Ectodermal cell (in vitro differentiated cells): ENCODE data around the gene TUT1.

Source experiments
- H3K27ac ChIP-seq: 2 replicates; pipeline ENCODE4 v1.7.0; 2013; ENCODE audit warnings: mild to moderate bottlenecking, low read depth, low read length; ENCODE audit not compliant: insufficient read depth, poor library complexity, severe bottlenecking
- H3K27me3 ChIP-seq: 2 replicates; pipeline ENCODE4 v1.7.0; 2013; ENCODE audit warnings: mild to moderate bottlenecking, low read length; ENCODE audit not compliant: insufficient read depth, control insufficient read depth, poor library complexity, severe bottlenecking
- H3K36me3 ChIP-seq: one replicate; pipeline ENCODE4 v1.7.0; 2013; ENCODE audit warnings: low read length; ENCODE audit not compliant: control insufficient read depth, insufficient read depth
- H3K4me1 ChIP-seq: one replicate; pipeline ENCODE4 v1.7.0; 2013; ENCODE audit warnings: low read length; ENCODE audit not compliant: control insufficient read depth, insufficient read depth
- H3K4me3 ChIP-seq: 2 replicates; pipeline ENCODE4 v1.7.0; 2013; ENCODE audit warnings: low read depth, low read length, control low read depth; ENCODE audit not compliant: insufficient read depth
- H3K9me3 ChIP-seq: 2 replicates; pipeline ENCODE4 v1.7.0; 2013; ENCODE audit warnings: mild to moderate bottlenecking, low read length, moderate library complexity; ENCODE audit not compliant: control insufficient read depth
- WGBS, 2 experiments: methylation state at CpG; one replicate each; pipeline ENCODE4 v1.1.7; 2013; ENCODE audit warnings: missing lambda C conversion rate in 2 of 2; 5-methylcytosine and 5-hydroxymethylcytosine counted together

The TUT1 gene

DNA sequence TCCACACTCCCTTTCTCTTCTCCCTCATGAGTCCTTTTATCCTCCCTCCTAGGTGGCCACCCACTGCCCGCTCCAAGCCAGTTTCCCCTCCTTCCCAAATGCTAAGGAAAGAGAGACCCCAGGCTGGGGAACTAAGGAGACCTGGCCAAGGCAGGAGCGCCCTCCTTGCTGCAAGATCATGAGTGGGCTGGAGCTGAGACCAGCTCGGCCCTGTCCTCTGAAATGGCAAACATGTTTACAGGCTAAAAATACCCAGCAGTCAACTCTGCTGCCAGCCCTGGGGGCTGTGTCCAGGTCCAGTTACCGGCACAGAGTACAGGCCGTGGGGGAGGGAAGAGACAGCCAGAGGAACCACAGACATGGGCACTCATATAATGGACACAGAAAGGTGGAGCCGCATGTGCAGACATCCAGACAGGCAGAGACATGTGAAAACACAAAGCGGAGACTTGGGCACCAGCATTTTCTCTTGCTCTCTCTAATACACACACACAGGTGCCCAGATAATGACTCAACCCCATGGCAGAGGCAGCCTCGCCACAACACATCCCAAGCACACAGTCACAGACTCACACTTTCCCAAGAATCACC, 43.5 kb downstream of the TUT1 start:
- 60 to 65% methylated on average over 8 of the region's 8 CpGs for WGBS, 2 experiments
- peaks cover 59% of the 10 kb centered on the region for H3K27me3 ChIP-seq

DNA sequence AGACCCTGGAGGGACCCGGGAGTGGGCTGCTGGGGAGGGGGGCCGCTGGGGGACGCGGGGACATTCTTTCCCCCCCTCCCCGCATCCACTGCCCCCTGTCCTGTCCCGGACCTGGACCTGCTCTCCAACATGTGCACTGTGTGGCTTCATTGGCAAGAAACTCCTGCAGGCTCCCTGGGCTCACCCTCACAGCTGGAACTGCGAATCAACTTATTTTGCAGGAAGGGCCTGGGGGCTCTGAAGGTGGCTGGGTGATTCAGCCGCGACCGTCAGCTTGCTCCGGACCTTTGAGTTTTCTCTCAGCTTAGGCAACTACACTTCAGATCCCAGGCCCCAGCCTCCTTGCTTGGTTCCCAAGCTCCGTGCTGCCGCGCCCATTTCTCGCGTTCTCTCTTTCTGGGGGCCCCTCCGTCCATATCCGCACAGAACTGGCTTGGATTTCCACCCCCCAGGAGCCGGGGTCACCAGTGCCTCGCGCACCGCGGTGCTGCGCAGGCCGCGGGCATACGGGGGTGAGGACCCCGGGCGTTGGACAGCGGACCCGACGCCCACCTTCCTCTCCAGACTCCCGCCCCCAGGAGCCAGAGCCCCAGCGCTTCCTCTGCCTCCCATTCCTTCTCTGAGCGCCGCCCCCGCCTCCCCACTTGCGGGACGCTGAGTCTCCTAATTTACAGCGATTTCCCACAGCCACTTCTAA, 44.2 kb downstream of the TUT1 start:
- H3K36me3 ChIP-seq: no peaks in the 10 kb centered on the region
- peak overlapping the region; percentile 26 for H3K27ac ChIP-seq

More for the DNA sequence above, 43.5 kb downstream of the TUT1 start:
- Histone ChIP-seq H3K36me3 (no peaks in the 10 kb centered on the region), H3K4me3 (peak overlapping the region; percentile 83), H3K4me1 (peaks cover 37% of the 10 kb centered on the region), H3K27ac (peak overlapping the region; percentile 12), H3K9me3 (no peaks in the 10 kb centered on the region)

DNA sequence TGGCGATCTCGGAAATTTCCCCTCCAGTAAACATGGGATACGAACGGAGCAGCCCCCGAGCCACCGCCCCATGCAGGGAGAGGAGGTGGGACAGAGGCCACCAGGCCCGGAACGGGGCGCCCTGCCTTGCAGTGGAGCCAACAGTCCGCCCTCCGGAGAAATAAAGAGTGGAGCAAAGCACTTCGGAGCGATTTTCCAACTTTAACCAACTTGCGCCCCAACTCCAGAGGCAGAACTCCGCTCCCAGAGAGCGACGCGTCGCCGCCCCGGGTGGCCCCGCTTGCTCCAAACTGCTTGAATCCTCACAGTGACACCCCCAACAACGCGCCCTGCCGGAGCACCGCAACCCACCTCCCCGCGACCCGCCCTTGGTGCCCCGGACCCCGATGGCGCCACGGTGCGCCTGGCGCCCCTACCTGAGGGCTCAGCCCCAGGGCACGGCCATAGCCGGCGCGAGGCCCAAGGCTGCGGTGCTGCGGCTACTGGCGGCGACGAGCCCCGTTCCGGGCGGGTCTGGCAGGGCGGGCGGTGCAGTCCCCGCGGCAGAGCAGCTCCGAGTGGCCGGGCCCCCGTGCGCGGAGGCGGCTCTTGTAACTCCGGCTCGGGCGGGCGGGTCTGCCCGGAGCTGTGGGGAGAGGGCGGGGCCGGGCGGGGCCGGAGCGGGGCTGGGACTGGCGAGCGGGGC, 44.9 kb downstream of the TUT1 start, which contains the start of gene AHNAK:
TSS of gene AHNAK (minus strand) at position 563 of the 685 bp plus-strand sequence. CDS start 10,708 bp downstream, outside the sequence.
- H3K9me3 ChIP-seq: no peaks in the 10 kb centered on the region
- peak within 1 kb of the TSS; percentile 26 for H3K27ac ChIP-seq
- 0% methylated on average over 69 of the region's 69 CpGs for whole genome bisulfite sequencing, 2 experiments
- peaks cover 59% of the 10 kb centered on the region for H3K27me3 ChIP-seq
- H3K4me3 ChIP-seq: peak within 1 kb of the TSS; percentile 83
- no peaks in the 10 kb centered on the region for H3K36me3 ChIP-seq
- peaks cover 44% of the 10 kb centered on the region for H3K4me1 ChIP-seq

More for the DNA sequence above, 44.2 kb downstream of the TUT1 start:
- 1 to 2% methylated on average over 40 of the region's 40 CpGs for WGBS, 2 experiments
- H3K4me3 ChIP-seq: peak overlapping the region; percentile 83
- no peaks in the 10 kb centered on the region for H3K9me3 ChIP-seq
- H3K4me1 ChIP-seq: peaks cover 40% of the 10 kb centered on the region
- H3K27me3 ChIP-seq: peaks cover 59% of the 10 kb centered on the region

DNA sequence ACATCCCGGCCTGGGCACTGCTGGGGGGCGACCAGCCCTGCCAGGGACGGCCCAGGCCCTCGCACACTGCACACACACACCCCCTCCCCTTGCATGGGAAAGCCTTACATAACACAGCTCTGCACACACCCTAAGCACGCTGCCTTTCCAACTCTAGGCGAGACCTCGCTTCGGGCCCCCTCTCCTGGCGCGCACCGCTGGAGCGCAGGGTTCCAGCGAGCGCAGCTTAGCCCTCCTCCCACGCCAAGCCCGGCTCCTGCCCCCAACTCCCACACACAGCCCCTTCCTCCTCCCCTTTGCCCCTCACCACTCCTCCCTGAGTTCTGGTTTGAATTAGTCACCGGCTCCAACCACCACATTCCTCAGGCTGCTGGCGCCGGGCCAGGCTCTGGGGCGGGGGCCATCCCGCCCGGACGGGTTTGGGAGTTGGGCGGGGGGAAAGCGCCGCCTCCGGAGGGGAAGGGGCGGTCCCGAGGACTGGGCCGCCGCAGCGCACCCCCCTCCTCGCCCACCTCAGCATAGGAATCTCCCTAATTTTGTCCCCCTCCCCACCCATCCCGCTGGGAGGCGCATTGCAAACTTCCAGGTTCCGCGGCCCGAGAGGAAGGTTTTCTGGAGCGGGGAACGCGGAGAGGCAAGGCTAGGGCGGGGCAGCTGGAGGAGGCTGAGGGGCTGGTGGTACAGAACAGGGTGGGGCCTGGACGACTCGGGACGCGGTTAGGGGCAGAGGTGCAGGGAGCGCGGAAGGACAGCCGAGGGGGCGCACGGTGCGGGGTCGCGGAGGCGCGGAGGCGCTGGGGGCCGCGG, 45.7 kb downstream of the TUT1 start:
- H3K4me3 ChIP-seq: peak overlapping the region; percentile 83
- no peaks in the 10 kb centered on the region for H3K36me3 ChIP-seq
- peak overlapping the region; percentile 16 for H3K27ac ChIP-seq
- H3K27me3 ChIP-seq: peaks cover 59% of the 10 kb centered on the region
- WGBS, 2 experiments: 0% methylated on average over 58 to 59 of the region's 59 CpGs
- peaks cover 51% of the 10 kb centered on the region for H3K4me1 ChIP-seq
- no peaks in the 10 kb centered on the region for H3K9me3 ChIP-seq

DNA sequence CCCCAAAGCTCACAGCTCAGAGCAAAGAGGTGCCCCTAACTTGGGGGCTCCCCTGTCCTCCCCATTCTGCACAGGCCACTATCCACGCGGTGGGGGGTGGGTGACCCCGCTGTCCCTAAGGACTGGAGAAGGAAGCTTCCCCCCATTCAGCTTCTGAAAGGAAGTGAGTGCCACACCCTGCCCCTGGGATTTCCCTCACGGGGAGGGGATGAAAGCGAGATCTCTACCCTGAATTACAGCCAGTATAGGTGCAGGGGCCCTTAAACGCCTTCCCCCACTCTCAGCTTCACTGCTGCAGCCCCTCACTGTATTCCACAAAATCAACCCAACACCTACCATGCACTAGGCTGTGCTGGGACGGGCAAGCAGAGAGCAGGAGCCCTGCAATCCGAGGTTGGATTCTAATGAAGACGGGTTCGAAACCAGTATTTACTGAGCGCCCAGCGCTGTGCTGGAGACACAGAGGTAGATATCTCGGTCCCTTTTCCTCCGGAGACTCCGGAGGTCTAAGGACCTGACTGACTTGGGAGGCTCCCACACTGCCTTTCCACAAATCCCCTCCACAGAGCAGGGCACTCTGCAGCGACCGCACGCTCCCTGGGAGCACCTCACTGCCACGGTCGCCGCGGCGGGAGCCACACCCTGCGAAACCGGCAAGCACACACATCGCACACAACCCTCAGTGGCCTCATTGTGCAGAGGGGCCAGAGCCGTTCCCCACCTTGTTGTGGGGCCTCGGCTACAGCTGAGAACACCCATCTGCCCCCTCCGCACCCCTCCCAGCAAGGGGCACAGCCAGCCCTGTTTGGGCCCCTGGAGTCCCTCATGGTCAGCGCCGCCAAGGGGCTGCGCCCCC, 46.5 kb downstream of the TUT1 start:
- H3K4me1 ChIP-seq: peaks cover 53% of the 10 kb centered on the region
- WGBS, 2 experiments: 5 to 6% methylated on average over 32 of the region's 32 CpGs
- H3K27me3 ChIP-seq: peaks cover 59% of the 10 kb centered on the region

DNA sequence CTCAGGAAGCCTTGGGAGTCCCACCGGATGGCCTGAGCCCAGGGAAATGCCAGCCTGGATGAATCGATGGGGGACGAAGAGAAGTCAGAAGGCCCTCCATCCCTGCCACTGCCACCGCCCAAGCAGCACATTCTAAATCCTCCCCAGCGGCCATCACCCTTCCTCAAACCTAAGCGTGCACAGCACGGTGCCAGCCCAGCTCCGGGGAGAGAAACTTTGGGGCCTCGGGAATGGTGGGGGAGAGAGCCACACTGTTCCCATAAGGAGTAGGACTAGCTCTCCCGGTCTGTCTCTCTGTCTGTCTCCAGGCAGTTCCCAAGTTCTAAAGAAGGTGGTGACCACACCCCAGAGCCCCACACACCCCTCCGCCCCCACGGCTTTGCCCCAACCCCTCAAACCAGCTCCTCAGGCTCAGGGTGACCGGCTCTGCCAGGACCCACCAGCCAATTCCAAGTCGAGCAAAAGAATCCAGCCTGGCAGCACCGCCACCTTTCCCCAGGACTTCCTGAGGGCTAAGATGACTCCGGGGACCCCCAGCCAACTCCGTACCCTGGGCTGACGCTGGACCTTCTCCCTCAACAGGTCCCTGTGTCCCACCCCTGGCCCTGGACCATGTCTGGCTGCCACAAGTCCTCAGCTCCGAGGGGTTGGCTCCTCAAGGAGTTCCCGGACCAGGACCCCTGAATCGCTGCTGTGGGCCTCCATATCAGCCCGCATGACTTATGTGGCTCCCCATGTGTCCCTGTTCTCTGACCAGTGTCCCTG, 47.5 kb downstream of the TUT1 start:
- Histone ChIP-seq H3K4me3 (peak overlapping the region; percentile 83), H3K27ac (no peak overlapping the region), H3K27me3 (peaks cover 58% of the 10 kb centered on the region), H3K4me1 (peaks cover 52% of the 10 kb centered on the region), H3K9me3 (no peaks in the 10 kb centered on the region), H3K36me3 (no peaks in the 10 kb centered on the region)
- 60 to 62% methylated on average over 22 of the region's 22 CpGs for WGBS, 2 experiments

More for the DNA sequence above, 46.5 kb downstream of the TUT1 start:
- H3K4me3 ChIP-seq: peak overlapping the region; percentile 83
- no peak overlapping the region for H3K27ac ChIP-seq
- H3K36me3 ChIP-seq: no peaks in the 10 kb centered on the region
- H3K9me3 ChIP-seq: no peaks in the 10 kb centered on the region

DNA sequence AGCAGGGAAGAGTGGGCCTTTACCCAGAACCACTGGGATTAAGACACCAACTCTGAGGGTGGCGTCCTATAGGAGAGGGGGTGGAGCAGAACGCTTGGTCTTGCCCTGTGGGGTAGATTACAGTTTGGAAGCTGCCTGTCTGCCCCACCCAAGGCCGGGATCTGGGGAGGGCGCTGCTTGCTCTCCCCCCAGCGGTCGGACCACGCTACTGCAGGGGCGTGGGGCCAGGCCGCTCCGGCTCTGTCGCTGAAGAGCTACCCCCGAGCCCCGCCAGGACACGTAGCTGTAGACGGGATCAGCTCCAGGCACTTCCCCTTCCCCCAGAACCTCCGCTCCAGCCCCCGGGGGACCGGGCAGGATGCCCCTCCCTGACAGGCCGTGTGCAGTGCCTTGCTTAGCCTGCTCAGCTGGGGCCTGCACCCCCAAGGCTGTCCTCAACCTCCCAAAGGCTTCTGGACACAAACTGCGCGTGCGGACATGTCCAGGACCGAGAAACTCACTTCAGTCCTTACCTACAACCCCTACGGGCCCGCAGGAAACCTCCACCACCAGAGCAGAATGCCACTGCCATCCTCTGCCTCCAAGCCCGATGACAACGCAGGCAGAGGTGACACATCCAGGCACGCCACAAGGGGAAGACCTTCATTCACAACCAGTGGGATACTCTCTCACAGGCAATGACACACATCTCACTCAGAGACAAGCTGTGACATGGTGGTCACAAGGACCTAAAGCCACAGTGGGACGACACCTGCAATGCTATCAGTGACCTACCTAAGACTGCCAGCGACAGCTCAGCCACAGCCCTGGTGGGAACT, 48.4 kb downstream of the TUT1 start:
- Histone ChIP-seq H3K27me3 (peaks cover 49% of the 10 kb centered on the region), H3K4me3 (peak overlapping the region; percentile 19), H3K9me3 (no peaks in the 10 kb centered on the region), H3K27ac (no peak overlapping the region), H3K4me1 (peaks cover 45% of the 10 kb centered on the region), H3K36me3 (no peaks in the 10 kb centered on the region)
- 17 to 19% methylated on average over 30 of the region's 30 CpGs for WGBS, 2 experiments

DNA sequence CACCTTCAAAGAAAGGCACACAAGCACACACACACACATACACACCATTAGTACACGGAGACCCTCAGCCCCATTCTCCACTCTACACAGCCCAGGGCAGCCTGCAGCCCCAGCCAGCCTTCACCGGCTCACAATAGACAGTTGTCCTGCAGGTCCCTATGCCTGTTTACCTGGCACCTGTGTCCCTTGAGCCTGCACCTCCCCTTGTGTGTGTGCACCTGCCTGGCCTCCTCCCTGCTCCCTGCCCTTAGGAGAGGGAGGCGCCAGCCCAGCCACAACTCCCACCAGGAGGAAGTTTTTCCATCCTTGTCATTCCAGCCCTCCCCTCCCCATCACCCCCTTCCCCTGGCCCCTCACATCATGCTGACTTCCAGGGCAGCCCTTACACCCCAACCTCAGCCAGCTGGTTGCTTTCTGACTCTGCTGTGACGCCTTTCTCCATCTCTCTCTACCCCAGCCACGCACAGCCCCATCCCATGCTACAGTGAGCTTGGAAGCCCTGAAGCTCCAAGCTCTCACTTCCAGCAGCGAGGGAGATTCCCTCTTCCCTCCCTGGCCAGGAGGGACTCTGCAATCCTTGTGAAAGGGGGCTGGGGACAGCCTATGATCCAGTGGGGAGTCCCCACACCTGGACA, 49.1 kb downstream of the TUT1 start:
- WGBS, 2 experiments: 61 to 62% methylated on average over 6 of the region's 6 CpGs
- no peaks in the 10 kb centered on the region for H3K9me3 ChIP-seq
- peaks cover 38% of the 10 kb centered on the region for H3K4me1 ChIP-seq
- H3K36me3 ChIP-seq: no peaks in the 10 kb centered on the region
- H3K4me3 ChIP-seq: peak overlapping the region; percentile 19
- H3K27ac ChIP-seq: no peak overlapping the region
- peaks cover 42% of the 10 kb centered on the region for H3K27me3 ChIP-seq
